SK-N-SH (cell line): Measurements from ENCODE around the gene KLHL13. TPM values are rescaled to one million over a fixed set of nuclear protein-coding genes. Genes with fewer than 3 reads are reported as not detected.
"Not testable (repeated sequence)": the region's sequence is repeated elsewhere in the genome, so short reads cannot be mapped to it uniquely, and the experiment has no call there.

Experiments used
- CTCF ChIA-PET: fragments of 300-600, 350-600 bp; formaldehyde crosslinking; extraction: SDS; loops from one replicate; lab custom pipeline; 2021; lab: Yijun Ruan, JAX
- POLR2A ChIA-PET: fragments of 350-600 bp; sonication (Branson Sonifier 250); formaldehyde crosslinking; extraction: SDS; loops from one replicate; lab custom pipeline; 2020; ENCODE audit warnings: antibody characterized with exemption, inconsistent platforms; lab: Yijun Ruan, JAX
- DNase-seq: peaks from one replicate; pipeline ENCODE4 v3.0.0; 2012
- H2AFZ ChIP-seq: fragments of 200-600 bp; sonication (generic); 2 replicates; pipeline ENCODE4 v1.8.1; 2016; ENCODE audit warnings: antibody characterized with exemption, mild to moderate bottlenecking, low read depth
- H3F3A ChIP-seq: fragments of 200-600 bp; sonication (generic); replicated peaks from 2 replicates; pipeline ENCODE3; 2016; ENCODE audit warnings: antibody characterized with exemption, mild to moderate bottlenecking; ENCODE audit not compliant: insufficient read depth
- H3K27ac ChIP-seq, 2 experiments: fragments of 200-500 bp in 1 of 2; fragments of 200-600 bp in 1 of 2; sonication (Bioruptor generic) in 1 of 2; sonication (generic), shearing (Covaris generic) in 1 of 2; 2 replicates each; pipeline versions ENCODE4 v1.5.1 to v1.6.1; 2014 to 2016; ENCODE audit warnings: low read depth in 2 of 2, inconsistent platforms in 1 of 2, low read length in 1 of 2, mild to moderate bottlenecking in 1 of 2, mixed read lengths in 1 of 2
- H3K27me3 ChIP-seq: fragments of 200-600 bp; sonication (generic), shearing (Covaris generic); 2 replicates; pipeline ENCODE4 v1.6.1; 2016; ENCODE audit warnings: mixed run types; ENCODE audit not compliant: insufficient read depth
- H3K36me3 ChIP-seq, 2 experiments: fragments of 200-500 bp in 1 of 2; fragments of 200-600 bp in 1 of 2; sonication (Bioruptor generic) in 1 of 2; sonication (generic) in 1 of 2; replicated peaks in 1 of 2; 2 replicates each; pipeline versions ENCODE3 to v1.5.1; 2014 to 2016; ENCODE audit warnings: low read length in 1 of 2, mild to moderate bottlenecking in 1 of 2; ENCODE audit not compliant: insufficient read depth in 2 of 2, control insufficient read depth in 1 of 2
- H3K4me1 ChIP-seq, 2 experiments: fragments of 200-500 bp in 1 of 2; fragments of 200-600 bp in 1 of 2; sonication (Bioruptor generic) in 1 of 2; sonication (generic), shearing (Covaris generic) in 1 of 2; 2 replicates each; pipeline versions ENCODE4 v1.5.1 to v1.6.1; 2014 to 2016; ENCODE audit warnings: low read depth in 1 of 2, low read length in 1 of 2, mixed run types in 1 of 2; ENCODE audit not compliant: insufficient read depth in 2 of 2, control insufficient read depth in 1 of 2
- H3K4me2 ChIP-seq: fragments of 200-600 bp; sonication (generic), shearing (Covaris generic); 2 replicates; pipeline ENCODE4 v1.6.1; 2017; ENCODE audit warnings: mixed run types
- H3K4me3 ChIP-seq, 2 experiments: fragments of 200-500 bp in 1 of 2; fragments of 200-600 bp in 1 of 2; sonication (Bioruptor generic) in 1 of 2; sonication (generic), shearing (Covaris generic) in 1 of 2; 2 replicates each; pipeline versions ENCODE4 v1.5.1 to v1.8.1; 2014 to 2016; ENCODE audit warnings: low read depth in 2 of 2, inconsistent platforms in 1 of 2, low read length in 1 of 2, mild to moderate bottlenecking in 1 of 2, mixed read lengths in 1 of 2, moderate library complexity in 1 of 2
- H3K79me2 ChIP-seq: fragments of 200-600 bp; sonication (generic); 2 replicates; pipeline ENCODE4 v1.8.1; 2017; ENCODE audit warnings: mild to moderate bottlenecking; ENCODE audit not compliant: insufficient read depth
- H3K9ac ChIP-seq: fragments of 200-600 bp; sonication (generic); 2 replicates; pipeline ENCODE4 v1.6.1; 2017; ENCODE audit warnings: mixed run types
- H3K9me2 ChIP-seq: fragments of 200-600 bp; sonication (generic); 2 replicates; pipeline ENCODE4 v1.6.1; 2017; ENCODE audit warnings: mixed run types
- H3K9me3 ChIP-seq: fragments of 200-600 bp; sonication (generic); 2 replicates; pipeline ENCODE4 v1.6.1; 2017; ENCODE audit warnings: mixed run types, mild to moderate bottlenecking, moderate library complexity
- H4K20me1 ChIP-seq: fragments of 200-600 bp; sonication (generic); 2 replicates; pipeline ENCODE4 v1.6.1; 2017; ENCODE audit warnings: mild to moderate bottlenecking, mixed run types; ENCODE audit not compliant: insufficient read depth
- CHD2 ChIP-seq: fragments of 150-350 bp; IDR thresholded peaks from 2 replicates; pipeline ENCODE4 v1.6.1; 2018; ENCODE audit warnings: low read length; ENCODE audit not compliant: partially characterized antibody
- EP300 ChIP-seq, 2 experiments: IDR thresholded peaks; 2 replicates each; pipeline versions ENCODE4 v1.4.0 to v1.6.1; 2012; ENCODE audit warnings: borderline replicate concordance in 1 of 2, low read depth in 1 of 2, low read length in 1 of 2
- FOXJ3 ChIP-seq: sonication (generic); formaldehyde crosslinking; IDR thresholded peaks from 2 replicates; pipeline ENCODE4 v1.5.1; 2020; ENCODE audit warnings: mild to moderate bottlenecking, missing genetic modification reagents
- FOXM1 ChIP-seq: IDR thresholded peaks from 2 replicates; pipeline ENCODE4 v1.4.0; 2012; ENCODE audit warnings: low read depth, mild to moderate bottlenecking
- GATA2 ChIP-seq: sonication (generic); formaldehyde crosslinking; IDR thresholded peaks from 2 replicates; pipeline ENCODE4 v1.5.0; 2020; ENCODE audit warnings: mild to moderate bottlenecking, missing genetic modification reagents
- JUND ChIP-seq: IDR thresholded peaks from 2 replicates; pipeline ENCODE4 v1.4.0; 2012
- MEF2A ChIP-seq: IDR thresholded peaks from 2 replicates; pipeline ENCODE4 v1.4.0; 2012; ENCODE audit warnings: low read depth, borderline replicate concordance
- MXI1 ChIP-seq: IDR thresholded peaks from 2 replicates; pipeline ENCODE4 v1.6.1; 2012; ENCODE audit warnings: mild to moderate bottlenecking, low read depth, low read length, improper control_type of control experiment
- NFIC ChIP-seq: IDR thresholded peaks from 2 replicates; pipeline ENCODE4 v1.4.0; 2012; ENCODE audit warnings: borderline replicate concordance
- RCOR1 ChIP-seq: fragments of 150-350 bp; IDR thresholded peaks from 2 replicates; pipeline ENCODE4 v1.6.1; 2017; ENCODE audit warnings: antibody characterized with exemption, low read length
- RXRA ChIP-seq: IDR thresholded peaks from 2 replicates; pipeline ENCODE4 v1.4.0; 2012; ENCODE audit warnings: low read depth, mild to moderate bottlenecking, borderline replicate concordance
- TAF1 ChIP-seq: IDR thresholded peaks from 2 replicates; pipeline ENCODE4 v1.6.1; 2012; ENCODE audit warnings: low read depth, mild to moderate bottlenecking, low read length, moderate library complexity, borderline replicate concordance
- TEAD4 ChIP-seq: IDR thresholded peaks from 2 replicates; pipeline ENCODE4 v1.4.0; 2012; ENCODE audit warnings: mild to moderate bottlenecking, borderline replicate concordance; ENCODE audit not compliant: insufficient read depth
- YY1 ChIP-seq: IDR thresholded peaks from 2 replicates; pipeline ENCODE4 v1.4.0; 2012; ENCODE audit warnings: low read depth, mild to moderate bottlenecking
- WGBS: methylation state at CpG from one replicate; pipeline ENCODE4 v1.1.6; 2017; ENCODE audit warnings: low lambda C conversion rate; 5-methylcytosine and 5-hydroxymethylcytosine counted together
- polyA plus RNA-seq, 3 experiments: library from polyadenylated mRNA; depleted of rRNA; stranded (reverse); fragments of >200 nt; gene quantifications; 2 replicates each; pipeline ENCODE4 v1.2.3, GENCODE V29; 2012
- TF ChIP-seq, protein P1 (sequence below): IDR thresholded peaks from 2 replicates; pipeline ENCODE4 v1.4.0; 2012; ENCODE audit warnings: low read depth
- TF ChIP-seq, protein P2 (sequence below): fragments of 150-350 bp; IDR thresholded peaks from 2 replicates; pipeline ENCODE4 v1.6.1; 2016; ENCODE audit warnings: mild to moderate bottlenecking, low read depth, low read length
- TF ChIP-seq, protein P3 (sequence below): IDR thresholded peaks from 2 replicates; pipeline ENCODE4 v1.4.0; 2012; ENCODE audit warnings: low read depth, borderline replicate concordance
- TF ChIP-seq, protein P4 (sequence below): fragments of 200-600 bp; sonication (generic); IDR thresholded peaks from 2 replicates; pipeline ENCODE4 v1.6.1; 2017; ENCODE audit warnings: antibody characterized with exemption, mild to moderate bottlenecking, moderate library complexity

Gene KLHL13
- polyA plus RNA-seq, 1 of the 3 experiments (the other 2 are of a cell fraction) = 19.5 TPM

DNA sequence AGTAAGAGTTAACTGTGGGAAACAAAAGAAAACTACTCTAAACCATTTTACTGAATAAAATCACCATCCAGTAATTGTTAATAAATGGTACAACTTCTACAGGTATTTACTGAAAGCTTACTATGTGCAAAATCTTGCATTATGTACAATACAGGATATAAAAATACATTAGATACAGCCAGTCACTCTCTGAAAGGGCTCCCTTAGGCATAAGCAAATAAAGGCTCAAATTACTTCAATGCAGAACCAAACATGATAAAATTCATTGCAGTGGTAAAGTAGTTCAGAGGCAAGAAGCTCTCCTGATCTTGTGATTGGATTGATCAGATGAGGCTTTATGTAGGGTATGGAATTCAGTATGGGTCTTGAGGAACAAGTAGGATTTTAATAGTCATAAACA is 100.2 kb downstream of the KLHL13 start:
- no peak overlapping the region for H2AFZ ChIP-seq
- POLR2A ChIA-PET = no interaction called here
- H3K4me1 ChIP-seq = no peaks in the 10 kb centered on the region
- H3F3A ChIP-seq = peaks cover 3% of the 10 kb centered on the region
- no peaks in the 10 kb centered on the region for H4K20me1 ChIP-seq
- no peak overlapping the region for H3K4me3 ChIP-seq
- 0 out of 2 replicates have a peak, but pooled peaks cover 10% of the 10 kb centered on the region for H3K9me3 ChIP-seq
- peaks cover 0 to 13% of the 10 kb centered on the region in 2 experiments for H3K36me3 ChIP-seq
- H3K4me2 ChIP-seq = no peak overlapping the region
- H3K9me2 ChIP-seq = no peaks in the 10 kb centered on the region
- H3K27ac ChIP-seq = no peak overlapping the region
- CTCF ChIA-PET = no interaction called here
- H3K79me2 ChIP-seq = no peaks in the 10 kb centered on the region; the same call in 1 of the 2 replicates
- H3K9ac ChIP-seq = no peak overlapping the region
- H3K27me3 ChIP-seq = no peaks in the 10 kb centered on the region
- DNase-seq = no peak
- no peak for TF ChIP-seq TAF1
- TF ChIP-seq YY1 = no peak
- TF ChIP-seq MEF2A = no peak
- no peak for TF ChIP-seq JUND
- TF ChIP-seq TEAD4 = no peak
- TF ChIP-seq MXI1 = no peak
- TF ChIP-seq FOXM1 = no peak
- no peak for TF ChIP-seq RCOR1
- TF ChIP-seq, protein P1, sequence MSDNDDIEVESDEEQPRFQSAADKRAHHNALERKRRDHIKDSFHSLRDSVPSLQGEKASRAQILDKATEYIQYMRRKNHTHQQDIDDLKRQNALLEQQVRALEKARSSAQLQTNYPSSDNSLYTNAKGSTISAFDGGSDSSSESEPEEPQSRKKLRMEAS = no peak
- no peak for TF ChIP-seq NFIC
- TF ChIP-seq, protein P2, sequence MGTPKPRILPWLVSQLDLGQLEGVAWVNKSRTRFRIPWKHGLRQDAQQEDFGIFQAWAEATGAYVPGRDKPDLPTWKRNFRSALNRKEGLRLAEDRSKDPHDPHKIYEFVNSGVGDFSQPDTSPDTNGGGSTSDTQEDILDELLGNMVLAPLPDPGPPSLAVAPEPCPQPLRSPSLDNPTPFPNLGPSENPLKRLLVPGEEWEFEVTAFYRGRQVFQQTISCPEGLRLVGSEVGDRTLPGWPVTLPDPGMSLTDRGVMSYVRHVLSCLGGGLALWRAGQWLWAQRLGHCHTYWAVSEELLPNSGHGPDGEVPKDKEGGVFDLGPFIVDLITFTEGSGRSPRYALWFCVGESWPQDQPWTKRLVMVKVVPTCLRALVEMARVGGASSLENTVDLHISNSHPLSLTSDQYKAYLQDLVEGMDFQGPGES = no peak
- TF ChIP-seq CHD2 = no peak
- no peak for TF ChIP-seq EP300 (IDR thresholded peaks at IDR 0.05; ENCODE audit: borderline replicate concordance in 1 of 2, low read depth in 1 of 2, low read length in 1 of 2)
- no peak for TF ChIP-seq RXRA
- no peak for TF ChIP-seq GATA2 (CRISPR knock-in tag)
- no peak for TF ChIP-seq FOXJ3
- TF ChIP-seq, protein P3, sequence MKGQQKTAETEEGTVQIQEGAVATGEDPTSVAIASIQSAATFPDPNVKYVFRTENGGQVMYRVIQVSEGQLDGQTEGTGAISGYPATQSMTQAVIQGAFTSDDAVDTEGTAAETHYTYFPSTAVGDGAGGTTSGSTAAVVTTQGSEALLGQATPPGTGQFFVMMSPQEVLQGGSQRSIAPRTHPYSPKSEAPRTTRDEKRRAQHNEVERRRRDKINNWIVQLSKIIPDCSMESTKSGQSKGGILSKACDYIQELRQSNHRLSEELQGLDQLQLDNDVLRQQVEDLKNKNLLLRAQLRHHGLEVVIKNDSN = no peak
- TF ChIP-seq, protein P4, sequence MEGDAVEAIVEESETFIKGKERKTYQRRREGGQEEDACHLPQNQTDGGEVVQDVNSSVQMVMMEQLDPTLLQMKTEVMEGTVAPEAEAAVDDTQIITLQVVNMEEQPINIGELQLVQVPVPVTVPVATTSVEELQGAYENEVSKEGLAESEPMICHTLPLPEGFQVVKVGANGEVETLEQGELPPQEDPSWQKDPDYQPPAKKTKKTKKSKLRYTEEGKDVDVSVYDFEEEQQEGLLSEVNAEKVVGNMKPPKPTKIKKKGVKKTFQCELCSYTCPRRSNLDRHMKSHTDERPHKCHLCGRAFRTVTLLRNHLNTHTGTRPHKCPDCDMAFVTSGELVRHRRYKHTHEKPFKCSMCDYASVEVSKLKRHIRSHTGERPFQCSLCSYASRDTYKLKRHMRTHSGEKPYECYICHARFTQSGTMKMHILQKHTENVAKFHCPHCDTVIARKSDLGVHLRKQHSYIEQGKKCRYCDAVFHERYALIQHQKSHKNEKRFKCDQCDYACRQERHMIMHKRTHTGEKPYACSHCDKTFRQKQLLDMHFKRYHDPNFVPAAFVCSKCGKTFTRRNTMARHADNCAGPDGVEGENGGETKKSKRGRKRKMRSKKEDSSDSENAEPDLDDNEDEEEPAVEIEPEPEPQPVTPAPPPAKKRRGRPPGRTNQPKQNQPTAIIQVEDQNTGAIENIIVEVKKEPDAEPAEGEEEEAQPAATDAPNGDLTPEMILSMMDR = no peak

DNA sequence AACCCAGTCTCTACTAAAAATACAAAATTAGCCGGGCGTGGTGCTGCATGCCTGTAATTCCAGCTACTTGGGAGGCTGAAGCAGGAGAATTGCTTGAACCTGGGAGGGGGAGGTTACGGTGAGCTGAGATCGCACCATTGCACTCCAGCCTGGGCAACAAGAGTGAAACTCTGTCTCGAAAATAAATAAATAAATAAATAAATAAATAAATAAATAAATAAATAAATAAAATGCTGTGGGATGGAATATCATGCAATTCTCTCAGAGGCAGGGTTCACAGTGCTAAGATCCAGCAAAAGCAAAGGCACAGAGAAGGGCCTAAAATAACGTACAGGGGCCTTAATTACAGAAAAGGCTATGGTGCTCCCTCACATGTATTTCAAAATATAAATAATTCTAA is 114.2 kb downstream of the KLHL13 start:
- H3K4me2 ChIP-seq, H2AFZ ChIP-seq, H3F3A ChIP-seq, H3K36me3 ChIP-seq, H3K4me1 ChIP-seq, H4K20me1 ChIP-seq, DNase-seq, CTCF ChIA-PET, H3K4me3 ChIP-seq, H3K9me3 ChIP-seq, H3K9me2 ChIP-seq, H3K27ac ChIP-seq, POLR2A ChIA-PET, H3K79me2 ChIP-seq, H3K27me3 ChIP-seq, H3K9ac ChIP-seq: not testable (repeated sequence)
- whole genome bisulfite sequencing = 73% methylated on average over 6 of the region's 6 CpGs
